ENCODE results near the gene SCAPER.

The SCAPER gene

GRCh38 chr15:76667943-76668715 is 237.0 kb downstream of the SCAPER start:
- no peak for DNase-seq (ENCODE audit: low read depth)
- H3K4me3 ChIP-seq (ENCODE audit: low read depth, low read length) = no peak overlapping the region

GRCh38 chr15:76664895-76665294 is 240.2 kb downstream of the SCAPER start:
- no peak for DNase-seq (ENCODE audit: low read depth)
- no peak for TF ChIP-seq CTCF (IDR thresholded peaks at IDR 0.05; ENCODE audit: control insufficient read depth, extremely low read depth, insufficient read depth)
- H3K4me3 ChIP-seq (ENCODE audit: low read depth, low read length) = no peak overlapping the region

More at GRCh38 chr15:76667943-76668715, 237.0 kb downstream of the SCAPER start:
- no peak for TF ChIP-seq CTCF (IDR thresholded peaks at IDR 0.05; ENCODE audit: control insufficient read depth, extremely low read depth, insufficient read depth)

DNA sequence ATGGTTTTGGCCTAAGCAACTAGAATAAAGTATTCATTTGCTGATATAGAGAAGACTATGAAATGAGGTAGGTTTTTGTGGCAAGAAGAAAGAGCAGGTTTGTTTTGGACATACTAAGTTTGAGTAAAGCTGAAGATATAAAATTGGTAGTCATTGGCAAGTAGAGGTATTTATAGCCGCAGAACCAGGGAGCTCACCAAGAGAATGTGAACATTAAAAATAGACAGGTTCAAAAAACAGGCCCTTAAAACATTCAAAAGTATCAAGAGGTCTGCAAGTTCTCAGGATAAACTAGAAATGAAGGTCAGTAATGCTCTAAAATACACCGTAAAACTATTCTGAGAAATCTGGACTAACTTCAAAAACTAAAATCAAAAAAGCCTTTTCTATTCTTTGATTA is 240.7 kb downstream of the SCAPER start:
- H3K4me3 ChIP-seq (ENCODE audit: low read depth, low read length) = no peak overlapping the region
- no peak for DNase-seq (ENCODE audit: low read depth)
- no peak for TF ChIP-seq CTCF (IDR thresholded peaks at IDR 0.05; ENCODE audit: control insufficient read depth, extremely low read depth, insufficient read depth)

DNA sequence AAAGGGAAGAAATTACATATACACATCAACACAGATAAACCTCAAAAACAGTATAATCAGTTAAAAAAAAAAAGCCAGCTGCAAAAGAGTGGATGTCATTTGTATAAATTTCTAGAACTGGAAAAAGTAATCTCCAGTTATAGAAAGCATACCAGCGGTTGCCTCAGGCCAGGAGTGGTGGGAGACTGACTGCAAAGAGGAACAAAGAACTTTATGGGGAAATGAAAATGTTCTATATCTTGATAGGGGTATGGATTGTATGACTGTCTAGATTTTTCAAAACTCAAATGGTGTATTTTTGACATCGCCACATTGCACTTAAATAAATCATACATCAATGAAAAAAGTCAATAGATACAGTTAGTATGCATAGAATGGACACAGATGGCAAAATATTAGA is 241.6 kb downstream of the SCAPER start:
- no peak for DNase-seq (ENCODE audit: low read depth)
- no peak for TF ChIP-seq CTCF (IDR thresholded peaks at IDR 0.05; ENCODE audit: control insufficient read depth, extremely low read depth, insufficient read depth)
- no peak overlapping the region for H3K4me3 ChIP-seq (ENCODE audit: low read depth, low read length)

DNA sequence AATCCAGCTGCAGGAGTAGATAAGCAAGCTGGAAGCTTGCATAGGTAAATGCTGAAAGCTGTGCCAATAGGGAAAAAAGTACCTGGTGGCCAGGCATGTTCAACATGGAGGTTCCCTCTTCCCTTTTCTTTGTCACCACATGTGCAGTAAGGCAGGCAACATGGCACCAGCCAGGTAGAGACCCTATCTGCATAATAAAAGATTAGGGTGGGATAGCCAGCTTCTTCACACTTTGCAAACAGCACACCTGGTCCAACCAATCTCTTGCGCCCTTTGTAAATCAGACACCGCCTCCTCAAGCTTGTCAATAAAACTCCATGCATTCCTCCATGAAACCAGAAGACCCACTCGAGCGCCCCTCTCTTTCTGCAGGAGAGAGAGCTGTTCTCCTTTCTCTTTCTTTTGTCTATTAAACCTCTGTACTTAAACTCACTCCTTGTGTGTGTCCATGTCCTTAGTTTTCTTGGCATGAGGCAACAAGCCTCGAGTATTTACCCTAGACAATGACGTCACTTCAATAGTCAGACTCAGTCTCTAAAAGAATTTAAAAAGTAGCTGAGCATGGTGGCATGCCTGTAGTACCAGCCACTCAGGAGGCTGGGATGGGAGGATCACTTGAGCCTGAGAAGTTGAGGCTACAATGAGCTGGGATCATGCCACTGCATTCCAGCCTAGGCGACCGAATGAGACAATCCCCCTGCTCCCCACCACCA is 256.3 kb downstream of the SCAPER start:
- no peak for DNase-seq (ENCODE audit: low read depth)
- H3K4me3 ChIP-seq (ENCODE audit: low read depth, low read length) = no peak overlapping the region
- no peak for TF ChIP-seq CTCF (IDR thresholded peaks at IDR 0.05; ENCODE audit: control insufficient read depth, extremely low read depth, insufficient read depth)

DNA sequence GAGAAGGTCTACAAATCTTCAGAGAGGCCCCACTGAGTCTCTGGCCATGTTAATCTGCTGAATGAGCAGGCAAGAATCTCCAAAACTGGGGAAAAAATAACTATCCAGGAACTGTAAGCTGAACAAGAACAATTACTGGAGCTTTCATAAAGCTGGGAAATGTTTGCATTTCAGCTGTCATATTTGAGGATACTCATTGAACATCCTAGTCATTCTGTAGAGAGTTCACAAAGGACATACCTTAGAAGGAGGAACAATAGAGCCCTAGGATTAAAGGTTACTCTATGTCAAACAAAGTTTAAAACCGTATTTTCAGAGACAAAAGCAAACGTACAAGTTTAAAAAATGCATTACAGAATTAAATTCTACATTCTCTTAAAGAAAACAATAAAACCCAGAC is 257.5 kb downstream of the SCAPER start:
- no peak overlapping the region for H3K4me3 ChIP-seq (ENCODE audit: low read depth, low read length)
- no peak for DNase-seq (ENCODE audit: low read depth)
- no peak for TF ChIP-seq CTCF (IDR thresholded peaks at IDR 0.05; ENCODE audit: control insufficient read depth, extremely low read depth, insufficient read depth)
